ENCODE results near the gene PUM1.

- no peak for TF ChIP-seq CTCF (IDR thresholded peaks at IDR 0.05)
- TF ChIP-seq POLR2A (IDR thresholded peaks at IDR 0.05), result no peak
Observed at GRCh38 chr1:31029026-31029425, 36.5 kb downstream of the PUM1 start.

Measured in lower leg skin (tissue), 3 donors.